Fibroblast of lung (primary cell): ENCODE data around the gene DOCK4. TPM values are rescaled to one million over a fixed set of nuclear protein-coding genes. Genes with fewer than 3 reads are reported as not detected.

Experiments
- DNase-seq, 2 donors: peaks; one replicate each; pipeline versions ENCODE4 v3.0.0 to v3.0.0-alpha.2; 2010; ENCODE audit warnings: low read depth in 2 of 2
- H2AFZ ChIP-seq: 2 replicates; pipeline ENCODE4 v1.5.1; 2012; ENCODE audit warnings: low read length, control low read depth, inconsistent platforms
- H3K27ac ChIP-seq: 2 replicates; pipeline ENCODE4 v1.5.1; 2011; ENCODE audit warnings: low read length, control low read depth; ENCODE audit not compliant: insufficient read depth
- H3K27me3 ChIP-seq: 2 replicates; pipeline ENCODE4 v1.5.1; 2011; ENCODE audit warnings: mild to moderate bottlenecking, low read length; ENCODE audit not compliant: control insufficient read depth, insufficient read depth
- H3K36me3 ChIP-seq: 2 replicates; pipeline ENCODE4 v1.5.1; 2011; ENCODE audit warnings: low read length; ENCODE audit not compliant: control insufficient read depth, insufficient read depth
- H3K4me1 ChIP-seq: 2 replicates; pipeline ENCODE4 v1.5.1; 2011; ENCODE audit warnings: low read length; ENCODE audit not compliant: control insufficient read depth, insufficient read depth; ENCODE audit errors: extremely low read depth
- H3K4me2 ChIP-seq: 2 replicates; pipeline ENCODE4 v1.5.1; 2011; ENCODE audit warnings: low read length, control low read depth; ENCODE audit not compliant: insufficient read depth; ENCODE audit errors: extremely low read depth
- H3K4me3 ChIP-seq, 4 experiments: fragments of 200-600 bp in 1 of 4; sonication (generic) in 1 of 4; replicated peaks in 1 of 4; 2 replicates each; pipeline ENCODE4 v1.5.1; 2011 to 2016; ENCODE audit warnings: low read length in 4 of 4, low read depth in 3 of 4, mild to moderate bottlenecking in 3 of 4, control low read depth in 2 of 4, inconsistent platforms in 1 of 4, mixed read lengths in 1 of 4; ENCODE audit not compliant: insufficient read depth in 1 of 4; ENCODE audit errors: control extremely low read depth in 1 of 4
- H3K79me2 ChIP-seq: 2 replicates; pipeline ENCODE4 v1.5.1; 2012; ENCODE audit warnings: mild to moderate bottlenecking, low read length, inconsistent platforms; ENCODE audit not compliant: control insufficient read depth, insufficient read depth
- H3K9ac ChIP-seq: 2 replicates; pipeline ENCODE4 v1.5.1; 2011; ENCODE audit warnings: mild to moderate bottlenecking, low read length, control low read depth; ENCODE audit not compliant: insufficient read depth
- H3K9me3 ChIP-seq: 2 replicates; pipeline ENCODE4 v1.5.1; 2012; ENCODE audit warnings: low read depth, low read length; ENCODE audit not compliant: control insufficient read depth, insufficient read depth
- H4K20me1 ChIP-seq: 2 replicates; pipeline ENCODE4 v1.5.1; 2011; ENCODE audit warnings: low read length; ENCODE audit not compliant: control insufficient read depth, insufficient read depth; ENCODE audit errors: extremely low read depth
- CTCF ChIP-seq, 2 donors: IDR thresholded peaks in 1 of 2; conservative IDR thresholded peaks in 1 of 2; 1 replicate in 1 of 2; 2 replicates in 1 of 2; pipeline ENCODE4 v1.5.1; 2011 to 2012; ENCODE audit warnings: low read length in 2 of 2, control low read depth in 1 of 2, inconsistent platforms in 1 of 2, low read depth in 1 of 2, mild to moderate bottlenecking in 1 of 2
- EZH2 ChIP-seq: IDR thresholded peaks from 2 replicates; pipeline ENCODE4 v1.5.1; 2012; ENCODE audit warnings: low read length, control low read depth, mild to moderate bottlenecking; ENCODE audit errors: missing control alignments
- polyA plus RNA-seq, 2 donors: library from polyadenylated mRNA; depleted of rRNA in 1 of 2; stranded (reverse) in 1 of 2; unstranded in 1 of 2; fragments of >200 nt; gene quantifications; 2 replicates each; pipeline ENCODE4 v1.2.1, GENCODE V29; 2011 to 2012; ENCODE audit warnings: missing spikeins in 1 of 2
- total RNA-seq: library from RNA; depleted of rRNA; stranded (reverse); fragments of >200 nt; gene quantifications from 2 replicates; pipeline ENCODE4 v1.2.1, GENCODE V29; 2014

DOCK4 gene
- total and polyA plus RNA-seq, 2 donors (not counting 1 experiment from before 2014, with no cell fraction given): 20.8 to 39.3 TPM

GRCh38 chr7:112082306-112082705 lies 123.9 kb downstream of the DOCK4 start:
- H3K4me1 ChIP-seq: peaks cover 4% of the 10 kb centered on the region
- no peaks in the 10 kb centered on the region for H4K20me1 ChIP-seq
- peaks cover 2% of the 10 kb centered on the region for H3K79me2 ChIP-seq
- TF ChIP-seq EZH2: no peak
- TF ChIP-seq CTCF (conservative IDR thresholded peaks at IDR 0.05 in 1 of 2, IDR thresholded peaks at IDR 0.05 in 1 of 2; ENCODE audit: low read depth in 1 of 2, low read length in 2 of 2): no peak
- no peaks in the 10 kb centered on the region for H3K36me3 ChIP-seq
- no peak for DNase-seq
- no peak overlapping the region for H2AFZ ChIP-seq
- no peaks in the 10 kb centered on the region for H3K9me3 ChIP-seq
- no peak overlapping the region for H3K4me2 ChIP-seq
- no peak overlapping the region for H3K27ac ChIP-seq
- no peaks in the 10 kb centered on the region for H3K27me3 ChIP-seq
- H3K4me3 ChIP-seq: no peak overlapping the region
- no peak overlapping the region for H3K9ac ChIP-seq

- Histone ChIP-seq H3K9ac (no peak overlapping the region), H3K9me3 (no peaks in the 10 kb centered on the region), H3K27ac (peak overlapping the region; percentile 82), H3K27me3 (no peaks in the 10 kb centered on the region), H4K20me1 (no peaks in the 10 kb centered on the region), H3K4me3 (no peak overlapping the region), H3K4me1 (peaks cover 4% of the 10 kb centered on the region), H3K79me2 (peaks cover 2% of the 10 kb centered on the region), H2AFZ (no peak overlapping the region), H3K36me3 (no peaks in the 10 kb centered on the region), H3K4me2 (no peak overlapping the region)
- TF ChIP-seq EZH2: no peak
- TF ChIP-seq CTCF (conservative IDR thresholded peaks at IDR 0.05 in 1 of 2, IDR thresholded peaks at IDR 0.05 in 1 of 2; ENCODE audit: low read depth in 1 of 2, low read length in 2 of 2): no peak
- no peak for DNase-seq
Observed at GRCh38 chr7:112081778-112082177, 124.4 kb downstream of the DOCK4 start.

- Histone ChIP-seq H3K4me1 (peaks cover 4% of the 10 kb centered on the region), H3K27ac (peak overlapping the region; percentile 82), H3K9ac (peak overlapping the region; percentile 39), H4K20me1 (no peaks in the 10 kb centered on the region), H3K27me3 (no peaks in the 10 kb centered on the region), H3K36me3 (no peaks in the 10 kb centered on the region), H3K4me2 (peak overlapping the region; percentile 85), H3K4me3 (peak overlapping the region; percentile 7 to 41 (median 16)), H3K9me3 (no peaks in the 10 kb centered on the region), H3K79me2 (peaks cover 2% of the 10 kb centered on the region), H2AFZ (peak overlapping the region; percentile 39)
- peak; percentile 35 to 55 for DNase-seq
- TF ChIP-seq EZH2 (no peak), CTCF (conservative IDR thresholded peaks at IDR 0.05 in 1 of 2, IDR thresholded peaks at IDR 0.05 in 1 of 2; ENCODE audit: low read depth in 1 of 2, low read length in 2 of 2) (no peak)
Observed at GRCh38 chr7:112080978-112081377, 125.2 kb downstream of the DOCK4 start.
